Esophagus squamous epithelium (tissue), 4 donors: Measurements from ENCODE around the gene NFKBIE.

Source experiments
- CTCF ChIP-seq, 6 experiments: fragments of 450-650 bp in 4 of 6; fragments of 200-600 bp in 2 of 6; sonication (generic) in 2 of 6; IDR thresholded peaks; one replicate each; pipeline ENCODE4 v1.5.1; 2016 to 2019; ENCODE audit warnings: antibody characterized with exemption in 6 of 6, mild to moderate bottlenecking in 4 of 6, moderate library complexity in 4 of 6
- POLR2A ChIP-seq, 4 donors: fragments of 450-650 bp; IDR thresholded peaks; one replicate each; pipeline ENCODE4 v1.6.1; 2017; ENCODE audit warnings: antibody characterized with exemption in 4 of 4, mild to moderate bottlenecking in 4 of 4, moderate library complexity in 3 of 4

- no peak for TF ChIP-seq CTCF (IDR thresholded peaks at IDR 0.05)
- no peak for TF ChIP-seq POLR2A (IDR thresholded peaks at IDR 0.05)
These were observed 10.9 kb downstream of the NFKBIE start for GRCh38 chr6:44254191-44255104.
